PFSK-1 (cell line): ENCODE measurements around the gene USH1C.

Experiments used
- FOXP2 ChIP-seq: optimal IDR thresholded peaks from 2 replicates; pipeline ENCODE3; 2011; ENCODE audit warnings: borderline replicate concordance, control low read depth, inconsistent platforms; ENCODE audit not compliant: insufficient read depth; ENCODE audit errors: extremely low read length, extremely low read depth
- POLR2AphosphoS5 ChIP-seq: IDR thresholded peaks from 2 replicates; pipeline ENCODE4 v1.6.1; 2012; ENCODE audit warnings: low read depth, mild to moderate bottlenecking, control low read depth, low read length, moderate library complexity
- REST ChIP-seq, 2 experiments: IDR thresholded peaks; 2 replicates each; pipeline versions ENCODE4 v1.6.1 to v1.8.0; 2011 to 2012; ENCODE audit warnings: low read depth in 2 of 2, low read length in 2 of 2, control low read depth in 1 of 2, inconsistent platforms in 1 of 2, mild to moderate bottlenecking in 1 of 2, moderate library complexity in 1 of 2; ENCODE audit not compliant: insufficient read depth in 1 of 2
- SIN3A ChIP-seq: IDR thresholded peaks from 2 replicates; pipeline ENCODE4 v1.6.1; 2012; ENCODE audit warnings: mild to moderate bottlenecking, low read length, moderate library complexity, borderline replicate concordance; ENCODE audit not compliant: insufficient read depth
- TAF1 ChIP-seq: IDR thresholded peaks from 2 replicates; pipeline ENCODE4 v1.6.1; 2012; ENCODE audit warnings: low read length, control low read depth, borderline replicate concordance; ENCODE audit not compliant: insufficient read depth

USH1C gene

GRCh38 chr11:17443926-17444690, 100.1 kb downstream of the USH1C start:
- TF ChIP-seq FOXP2, result no peak
- TF ChIP-seq REST (IDR thresholded peaks at IDR 0.05; ENCODE audit: insufficient read depth in 1 of 2, low read depth in 2 of 2, low read length in 2 of 2), result no peak
- no peak for TF ChIP-seq POLR2AphosphoS5
- no peak for TF ChIP-seq TAF1
- no peak for TF ChIP-seq SIN3A
